Measurements from ENCODE around the gene DIP2B. TPM values are rescaled to one million over a fixed set of nuclear protein-coding genes. Genes with fewer than 3 reads are reported as not detected.

Gene DIP2B
- total RNA-seq, 1 donor from 2014 or later: 37.1 TPM

GRCh38 chr12:50551866-50552265 lies 47.1 kb downstream of the DIP2B start:
- H3K79me2 ChIP-seq (ENCODE audit: low read depth): peaks cover 81% of the 10 kb centered on the region
- no peaks in the 10 kb centered on the region for H3K9me3 ChIP-seq (ENCODE audit: low read depth)
- peaks cover 4% of the 10 kb centered on the region for H4K20me1 ChIP-seq (ENCODE audit: low read depth)
- H3K36me3 ChIP-seq: no peaks in the 10 kb centered on the region
- H3K27me3 ChIP-seq: no peaks in the 10 kb centered on the region
- no peak overlapping the region for H2AFZ ChIP-seq (replicated peaks)
- Mint-ChIP-seq H3K9me3 (peaks cover 4% of the 10 kb centered on the region), H3K27me3 (ENCODE audit: insufficient read depth, low read depth) (no peaks in the 10 kb centered on the region), H3K4me3 (no peak overlapping the region), H3K4me1 (no peaks in the 10 kb centered on the region), H3K36me3 (peaks cover 4% of the 10 kb centered on the region), H3K27ac (no peak overlapping the region)
- peaks cover 2% of the 10 kb centered on the region for H3K4me1 ChIP-seq
- H3K27ac ChIP-seq: no peak overlapping the region
- no peak overlapping the region for H3K4me2 ChIP-seq
- TF ChIP-seq EZH2 (IDR thresholded peaks at IDR 0.05) (no peak), CTCF (IDR thresholded peaks at IDR 0.05) (no peak), EZH2phosphoT487 (IDR thresholded peaks at IDR 0.05) (no peak)
- no peak for DNase-seq (ENCODE audit: low spot score)
- H3K4me3 ChIP-seq: no peak overlapping the region
- H3K9ac ChIP-seq: no peak overlapping the region
- no peaks in the 10 kb centered on the region for H3F3A ChIP-seq (ENCODE audit: low read depth)

- Mint-ChIP-seq H3K4me3 (no peak overlapping the region), H3K4me1 (no peaks in the 10 kb centered on the region)
- H3K79me2 ChIP-seq (ENCODE audit: low read depth): peaks cover 73% of the 10 kb centered on the region
These were observed 49.9 kb downstream of the DIP2B start for GRCh38 chr12:50554651-50555050.

GRCh38 chr12:50555471-50555885 lies 50.7 kb downstream of the DIP2B start:
- DNase-seq (ENCODE audit: low spot score): no peak
- Histone ChIP-seq H3K27me3 (no peaks in the 10 kb centered on the region), H3K27ac (no peak overlapping the region), H3F3A (ENCODE audit: low read depth) (no peaks in the 10 kb centered on the region), H3K9me3 (ENCODE audit: low read depth) (no peaks in the 10 kb centered on the region), H3K4me2 (no peak overlapping the region), H3K4me3 (no peak overlapping the region), H3K4me1 (no peaks in the 10 kb centered on the region), H3K79me2 (ENCODE audit: low read depth) (peaks cover 64% of the 10 kb centered on the region), H4K20me1 (ENCODE audit: low read depth) (no peaks in the 10 kb centered on the region), H3K36me3 (no peaks in the 10 kb centered on the region), H3K9ac (no peak overlapping the region), H2AFZ (replicated peaks) (no peak overlapping the region)
- H3K27me3 Mint-ChIP-seq (ENCODE audit: insufficient read depth, low read depth): no peaks in the 10 kb centered on the region
- no peaks in the 10 kb centered on the region for H3K4me1 Mint-ChIP-seq
- peaks cover 9% of the 10 kb centered on the region for H3K36me3 Mint-ChIP-seq
- TF ChIP-seq EZH2phosphoT487 (IDR thresholded peaks at IDR 0.05): no peak
- no peak for TF ChIP-seq CTCF (IDR thresholded peaks at IDR 0.05)
- no peak for TF ChIP-seq EZH2 (IDR thresholded peaks at IDR 0.05)
- H3K27ac Mint-ChIP-seq: no peak overlapping the region
- no peak overlapping the region for H3K4me3 Mint-ChIP-seq
- peaks cover 4% of the 10 kb centered on the region for H3K9me3 Mint-ChIP-seq

More at GRCh38 chr12:50554651-50555050, 49.9 kb downstream of the DIP2B start:
- H3K9ac ChIP-seq: no peak overlapping the region
- no peaks in the 10 kb centered on the region for H3K27me3 ChIP-seq
- Mint-ChIP-seq H3K36me3 (peaks cover 9% of the 10 kb centered on the region), H3K27me3 (ENCODE audit: insufficient read depth, low read depth) (no peaks in the 10 kb centered on the region), H3K9me3 (peaks cover 4% of the 10 kb centered on the region), H3K27ac (no peak overlapping the region)
- no peaks in the 10 kb centered on the region for H3K4me1 ChIP-seq
- no peak for DNase-seq (ENCODE audit: low spot score)
- TF ChIP-seq CTCF (IDR thresholded peaks at IDR 0.05) (no peak), EZH2 (IDR thresholded peaks at IDR 0.05) (no peak), EZH2phosphoT487 (IDR thresholded peaks at IDR 0.05) (no peak)
- H3K36me3 ChIP-seq: no peaks in the 10 kb centered on the region
- no peaks in the 10 kb centered on the region for H4K20me1 ChIP-seq (ENCODE audit: low read depth)
- no peak overlapping the region for H3K4me2 ChIP-seq
- no peak overlapping the region for H3K4me3 ChIP-seq
- H3K9me3 ChIP-seq (ENCODE audit: low read depth): no peaks in the 10 kb centered on the region
- no peaks in the 10 kb centered on the region for H3F3A ChIP-seq (ENCODE audit: low read depth)
- H3K27ac ChIP-seq: no peak overlapping the region
- no peak overlapping the region for H2AFZ ChIP-seq (replicated peaks)

All from neural progenitor cell (in vitro differentiated cells).